Hepatocyte (in vitro differentiated cells): ENCODE data around the gene KDM4C. TPM values are rescaled to one million over a fixed set of nuclear protein-coding genes. Genes with fewer than 3 reads are reported as not detected.

Experiments
- DNase-seq: peaks from one replicate; pipeline ENCODE4 v3.0.0-alpha.2; 2016; ENCODE audit warnings: low spot score
- H2AFZ ChIP-seq: fragments of 200-600 bp; sonication (generic); 2 replicates; pipeline ENCODE4 v1.6.0; 2016; ENCODE audit warnings: antibody characterized with exemption, mild to moderate bottlenecking
- H3K27ac ChIP-seq: fragments of 200-600 bp; sonication (generic); 2 replicates; pipeline ENCODE4 v1.5.1; 2016; ENCODE audit warnings: mild to moderate bottlenecking
- H3K27me3 ChIP-seq: fragments of 200-600 bp; sonication (generic); 2 replicates; pipeline ENCODE4 v1.6.1; 2016
- H3K36me3 ChIP-seq: fragments of 200-600 bp; sonication (generic); replicated peaks from 2 replicates; pipeline ENCODE4 v1.5.1; 2016; ENCODE audit warnings: low read depth; ENCODE audit not compliant: insufficient read depth
- H3K4me1 ChIP-seq: fragments of 200-600 bp; sonication (generic); 2 replicates; pipeline ENCODE4 v1.5.1; 2016; ENCODE audit warnings: mild to moderate bottlenecking, moderate library complexity; ENCODE audit not compliant: insufficient read depth
- H3K4me2 ChIP-seq: fragments of 200-600 bp; sonication (generic); 2 replicates; pipeline ENCODE4 v1.6.0; 2016
- H3K4me3 ChIP-seq: fragments of 200-600 bp; sonication (generic); 2 replicates; pipeline ENCODE4 v1.5.1; 2016; ENCODE audit warnings: mild to moderate bottlenecking
- H3K79me2 ChIP-seq: fragments of 200-600 bp; sonication (generic); 2 replicates; pipeline ENCODE4 v1.6.0; 2017; ENCODE audit warnings: mild to moderate bottlenecking
- H3K9me2 ChIP-seq: fragments of 200-600 bp; sonication (generic); replicated peaks from 2 replicates; pipeline ENCODE4 v1.6.0; 2017; ENCODE audit warnings: mild to moderate bottlenecking; ENCODE audit not compliant: insufficient read depth
- H3K9me3 ChIP-seq: fragments of 200-600 bp; sonication (generic); 2 replicates; pipeline ENCODE4 v1.5.1; 2016; ENCODE audit warnings: low read depth, mild to moderate bottlenecking
- H4K20me1 ChIP-seq: fragments of 200-600 bp; sonication (generic); 2 replicates; pipeline ENCODE4 v1.6.0; 2016; ENCODE audit warnings: mild to moderate bottlenecking; ENCODE audit not compliant: insufficient read depth, poor library complexity, severe bottlenecking
- EZH2 ChIP-seq: fragments of 200-600 bp; sonication (generic); IDR thresholded peaks from 2 replicates; pipeline ENCODE4 v1.6.1; 2016; ENCODE audit warnings: antibody characterized with exemption, mild to moderate bottlenecking, borderline replicate concordance
- EZH2phosphoT487 ChIP-seq: fragments of 200-600 bp; sonication (generic); IDR thresholded peaks from one replicate; pipeline ENCODE4 v1.6.1; 2018; ENCODE audit warnings: antibody characterized with exemption, mild to moderate bottlenecking, low read depth, moderate library complexity; ENCODE audit not compliant: unreplicated experiment, severe bottlenecking
- WGBS: methylation state at CpG from one replicate; pipeline ENCODE4 v1.1.6; 2016; ENCODE audit warnings: low lambda C conversion rate; ENCODE audit errors: missing lambda C conversion rate; 5-methylcytosine and 5-hydroxymethylcytosine counted together
- polyA plus RNA-seq: library from polyadenylated mRNA; unstranded; fragments of >200 nt; fragmentation: Nextera tagmentation; extraction: Ambion mirVana; gene quantifications from 2 replicates; pipeline ENCODE4 v1.2.1, GENCODE V29; 2016
- total RNA-seq: library from RNA; depleted of rRNA; stranded (reverse); fragments of >200 nt; gene quantifications from 2 replicates; pipeline ENCODE4 v1.2.3, GENCODE V29; 2014
- TF ChIP-seq, protein P1 (sequence below): fragments of 200-600 bp; sonication (generic); IDR thresholded peaks from 2 replicates; pipeline ENCODE4 v1.5.1; 2016; ENCODE audit warnings: antibody characterized with exemption, mild to moderate bottlenecking; ENCODE audit not compliant: poor library complexity

Gene KDM4C
- total and polyA plus RNA-seq, 2 experiments from 2014 or later = 16.1 to 28.7 TPM

DNA sequence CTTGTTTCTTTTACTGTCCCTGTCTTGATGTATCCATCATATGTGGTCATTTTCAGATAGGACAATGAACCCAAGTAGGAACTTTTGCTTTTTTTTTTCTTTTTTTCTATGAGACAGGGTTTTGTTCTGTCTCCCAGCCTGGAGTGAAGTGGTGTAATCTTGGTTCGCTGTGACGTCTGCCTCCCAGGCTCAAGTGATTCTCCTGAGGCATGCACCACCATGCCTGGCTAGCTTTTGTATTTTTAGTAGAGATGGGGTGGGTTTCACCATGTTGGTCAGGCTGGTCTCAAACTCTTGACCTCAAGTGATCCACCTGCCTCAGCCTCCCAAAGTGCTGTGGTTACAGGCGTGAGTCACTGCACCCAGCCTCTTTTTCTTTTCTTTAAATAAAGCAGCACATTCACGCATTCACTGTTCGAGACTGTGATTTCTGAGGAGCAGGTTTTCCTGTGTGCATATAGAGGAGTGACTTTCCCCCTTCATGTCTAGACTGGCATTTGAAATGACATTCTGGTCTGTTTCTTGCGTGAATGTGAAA lies 448.5 kb downstream of the KDM4C start:
- no peaks in the 10 kb centered on the region for H3K9me2 ChIP-seq
- H3K27me3 ChIP-seq = no peaks in the 10 kb centered on the region
- DNase-seq = no peak
- H3K27ac ChIP-seq = no peak overlapping the region
- no peak overlapping the region for H2AFZ ChIP-seq
- H3K36me3 ChIP-seq = no peaks in the 10 kb centered on the region
- no peak overlapping the region for H3K4me2 ChIP-seq
- no peak overlapping the region for H3K4me3 ChIP-seq
- no peaks in the 10 kb centered on the region for H4K20me1 ChIP-seq
- no peaks in the 10 kb centered on the region for H3K79me2 ChIP-seq
- TF ChIP-seq EZH2 (no peak), EZH2phosphoT487 (no peak)
- TF ChIP-seq, protein P1, sequence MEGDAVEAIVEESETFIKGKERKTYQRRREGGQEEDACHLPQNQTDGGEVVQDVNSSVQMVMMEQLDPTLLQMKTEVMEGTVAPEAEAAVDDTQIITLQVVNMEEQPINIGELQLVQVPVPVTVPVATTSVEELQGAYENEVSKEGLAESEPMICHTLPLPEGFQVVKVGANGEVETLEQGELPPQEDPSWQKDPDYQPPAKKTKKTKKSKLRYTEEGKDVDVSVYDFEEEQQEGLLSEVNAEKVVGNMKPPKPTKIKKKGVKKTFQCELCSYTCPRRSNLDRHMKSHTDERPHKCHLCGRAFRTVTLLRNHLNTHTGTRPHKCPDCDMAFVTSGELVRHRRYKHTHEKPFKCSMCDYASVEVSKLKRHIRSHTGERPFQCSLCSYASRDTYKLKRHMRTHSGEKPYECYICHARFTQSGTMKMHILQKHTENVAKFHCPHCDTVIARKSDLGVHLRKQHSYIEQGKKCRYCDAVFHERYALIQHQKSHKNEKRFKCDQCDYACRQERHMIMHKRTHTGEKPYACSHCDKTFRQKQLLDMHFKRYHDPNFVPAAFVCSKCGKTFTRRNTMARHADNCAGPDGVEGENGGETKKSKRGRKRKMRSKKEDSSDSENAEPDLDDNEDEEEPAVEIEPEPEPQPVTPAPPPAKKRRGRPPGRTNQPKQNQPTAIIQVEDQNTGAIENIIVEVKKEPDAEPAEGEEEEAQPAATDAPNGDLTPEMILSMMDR = no peak
- H3K4me1 ChIP-seq = no peaks in the 10 kb centered on the region
- no peaks in the 10 kb centered on the region for H3K9me3 ChIP-seq
- WGBS = 90% methylated on average over 6 of the region's 6 CpGs

DNA sequence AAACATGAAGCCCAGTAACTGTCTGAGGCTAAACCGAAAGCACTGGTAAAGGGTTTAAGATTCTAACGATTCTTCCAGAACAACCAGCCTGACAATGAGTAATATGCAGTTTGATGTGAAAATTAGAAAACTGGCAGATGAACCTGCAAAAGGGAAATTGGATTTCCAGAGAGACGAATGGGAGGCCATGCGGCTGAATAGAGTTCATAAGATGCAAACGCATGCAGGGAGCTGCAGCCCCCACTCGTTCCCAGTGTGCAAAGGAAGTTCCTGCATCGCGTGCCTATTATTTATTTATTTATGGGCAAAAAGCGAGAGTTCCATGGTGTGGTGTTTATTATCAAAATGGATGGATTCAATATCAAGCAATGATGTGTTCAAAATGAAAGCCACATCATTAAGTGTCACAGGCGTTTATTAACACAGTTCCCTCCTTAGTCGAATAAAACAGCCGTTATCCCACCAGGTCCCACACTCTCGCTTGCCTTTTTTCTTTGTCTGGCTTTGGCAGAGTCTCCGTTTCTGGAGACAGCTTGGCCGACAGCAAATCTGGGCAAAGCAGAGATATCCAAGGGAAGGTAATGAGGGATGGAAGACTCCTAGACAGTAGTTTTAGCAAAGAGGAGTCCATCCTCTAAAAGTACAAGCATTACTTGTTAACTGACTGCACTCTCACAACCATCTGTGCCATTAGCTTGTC lies 451.4 kb downstream of the KDM4C start:
- 92% methylated on average over 15 of the region's 15 CpGs for WGBS
- Histone ChIP-seq H3K27ac (no peak overlapping the region), H3K9me2 (no peaks in the 10 kb centered on the region), H3K79me2 (no peaks in the 10 kb centered on the region), H3K9me3 (no peaks in the 10 kb centered on the region), H3K36me3 (no peaks in the 10 kb centered on the region), H2AFZ (no peak overlapping the region), H3K4me3 (no peak overlapping the region), H3K27me3 (no peaks in the 10 kb centered on the region), H3K4me2 (no peak overlapping the region), H4K20me1 (no peaks in the 10 kb centered on the region), H3K4me1 (no peaks in the 10 kb centered on the region)
- DNase-seq = no peak
- TF ChIP-seq EZH2 = no peak
- TF ChIP-seq, protein P1 = no peak
- no peak for TF ChIP-seq EZH2phosphoT487

DNA sequence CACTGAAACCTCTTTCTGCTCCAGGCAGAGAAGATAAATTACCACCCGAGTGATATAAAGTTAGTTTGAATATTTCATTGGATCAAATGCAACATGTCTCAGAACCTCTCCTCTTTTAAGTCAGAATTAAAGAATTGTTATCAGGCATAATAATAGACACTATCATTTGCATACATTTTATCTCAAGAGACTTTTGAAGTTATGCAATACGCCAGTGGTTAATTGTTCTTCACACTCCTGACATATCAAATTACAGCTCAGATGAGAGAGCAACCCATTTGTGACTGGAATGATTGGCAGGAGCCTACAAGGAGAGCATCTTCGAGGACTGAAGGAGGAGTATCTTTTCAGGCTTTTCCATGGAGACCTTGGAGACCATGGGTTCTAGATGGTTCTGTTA lies 452.2 kb downstream of the KDM4C start:
- no peaks in the 10 kb centered on the region for H3K9me3 ChIP-seq
- no peaks in the 10 kb centered on the region for H3K79me2 ChIP-seq
- no peaks in the 10 kb centered on the region for H3K36me3 ChIP-seq
- TF ChIP-seq, protein P1 = no peak
- TF ChIP-seq EZH2 (no peak), EZH2phosphoT487 (no peak)
- no peaks in the 10 kb centered on the region for H4K20me1 ChIP-seq
- no peaks in the 10 kb centered on the region for H3K27me3 ChIP-seq
- no peaks in the 10 kb centered on the region for H3K4me1 ChIP-seq
- H3K9me2 ChIP-seq = no peaks in the 10 kb centered on the region
- WGBS = 87% methylated on average over 3 of the region's 3 CpGs
- DNase-seq = no peak
- H3K27ac ChIP-seq = no peak overlapping the region
- H3K4me2 ChIP-seq = no peak overlapping the region
- no peak overlapping the region for H3K4me3 ChIP-seq
- H2AFZ ChIP-seq = no peak overlapping the region
